ENCODE measurements around the gene ALDH1L1. TPM values are rescaled to one million over a fixed set of nuclear protein-coding genes. Genes with fewer than 3 reads are reported as not detected.

The ALDH1L1 gene
- total RNA-seq, 1 donor from 2014 or later = 9.0 TPM

GRCh38 chr3:126119976-126120375 lies 60.4 kb downstream of the ALDH1L1 start:
- DNase-seq (ENCODE audit: low spot score) = no peak

- DNase-seq (ENCODE audit: low spot score) = no peak
These were observed 61.2 kb downstream of the ALDH1L1 start for GRCh38 chr3:126119008-126119675.

- DNase-seq (ENCODE audit: low spot score) = no peak
These were observed 61.8 kb downstream of the ALDH1L1 start for GRCh38 chr3:126118591-126118990.

DNA sequence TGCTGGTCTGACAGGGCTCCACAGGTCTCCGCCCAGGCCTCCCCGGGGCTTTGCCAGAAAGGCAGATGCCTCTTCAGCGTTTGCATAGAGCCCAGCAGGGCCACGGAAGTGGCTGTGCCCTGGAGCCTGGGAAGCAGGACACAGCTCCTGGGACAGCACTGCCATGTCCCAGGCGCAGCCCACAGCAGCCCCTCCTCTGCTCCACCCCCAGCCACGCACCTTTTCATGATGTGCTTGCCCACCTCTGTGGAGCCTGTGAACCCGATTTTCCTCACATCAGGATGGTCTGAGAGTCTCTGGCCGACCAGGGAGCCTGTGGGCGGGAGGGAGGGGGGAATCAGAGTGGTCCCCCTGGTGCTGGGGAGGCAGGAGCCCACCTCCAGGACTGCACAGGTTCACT lies 62.6 kb downstream of the ALDH1L1 start:
- DNase-seq (ENCODE audit: low spot score) = no peak

DNA sequence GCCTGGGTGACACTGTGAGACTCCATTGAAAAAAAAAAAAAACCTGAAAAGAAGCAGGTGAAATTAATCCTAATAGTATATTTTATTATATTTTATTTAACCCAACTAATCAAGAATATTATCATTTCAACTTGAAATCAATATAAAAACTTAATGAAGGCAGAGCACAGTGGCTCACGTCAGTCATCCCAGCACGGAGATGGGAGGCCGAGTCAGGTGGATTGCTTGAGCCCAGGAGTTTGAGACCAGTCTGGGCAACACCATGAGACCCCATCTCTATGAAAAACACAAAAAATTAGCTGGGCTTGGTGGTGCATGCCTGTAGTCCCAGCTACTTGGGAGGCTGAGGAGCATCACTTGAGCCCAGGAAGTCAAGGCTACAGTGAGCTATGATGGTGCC lies 63.2 kb downstream of the ALDH1L1 start:
- DNase-seq (ENCODE audit: low spot score) = no peak

DNA sequence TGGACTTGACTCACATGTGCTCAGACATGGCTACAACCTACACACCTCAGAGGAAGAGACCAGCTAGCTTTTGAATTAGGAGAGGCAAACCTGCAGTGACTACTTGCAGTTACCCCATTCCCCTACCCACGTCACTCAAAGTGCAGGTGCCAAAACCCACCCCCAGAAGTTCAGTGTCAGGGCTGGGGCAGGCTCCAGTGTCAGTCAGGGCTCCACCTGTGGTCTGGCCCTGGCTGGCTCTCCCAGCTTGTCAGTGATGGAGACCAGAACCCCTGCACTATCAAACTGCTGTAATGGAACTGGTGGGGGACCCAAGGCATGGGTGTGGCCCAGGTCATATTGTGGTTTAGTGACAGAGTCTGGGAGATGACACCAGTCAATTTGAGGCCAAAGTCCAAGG lies 63.9 kb downstream of the ALDH1L1 start:
- DNase-seq (ENCODE audit: low spot score) = no peak

DNA sequence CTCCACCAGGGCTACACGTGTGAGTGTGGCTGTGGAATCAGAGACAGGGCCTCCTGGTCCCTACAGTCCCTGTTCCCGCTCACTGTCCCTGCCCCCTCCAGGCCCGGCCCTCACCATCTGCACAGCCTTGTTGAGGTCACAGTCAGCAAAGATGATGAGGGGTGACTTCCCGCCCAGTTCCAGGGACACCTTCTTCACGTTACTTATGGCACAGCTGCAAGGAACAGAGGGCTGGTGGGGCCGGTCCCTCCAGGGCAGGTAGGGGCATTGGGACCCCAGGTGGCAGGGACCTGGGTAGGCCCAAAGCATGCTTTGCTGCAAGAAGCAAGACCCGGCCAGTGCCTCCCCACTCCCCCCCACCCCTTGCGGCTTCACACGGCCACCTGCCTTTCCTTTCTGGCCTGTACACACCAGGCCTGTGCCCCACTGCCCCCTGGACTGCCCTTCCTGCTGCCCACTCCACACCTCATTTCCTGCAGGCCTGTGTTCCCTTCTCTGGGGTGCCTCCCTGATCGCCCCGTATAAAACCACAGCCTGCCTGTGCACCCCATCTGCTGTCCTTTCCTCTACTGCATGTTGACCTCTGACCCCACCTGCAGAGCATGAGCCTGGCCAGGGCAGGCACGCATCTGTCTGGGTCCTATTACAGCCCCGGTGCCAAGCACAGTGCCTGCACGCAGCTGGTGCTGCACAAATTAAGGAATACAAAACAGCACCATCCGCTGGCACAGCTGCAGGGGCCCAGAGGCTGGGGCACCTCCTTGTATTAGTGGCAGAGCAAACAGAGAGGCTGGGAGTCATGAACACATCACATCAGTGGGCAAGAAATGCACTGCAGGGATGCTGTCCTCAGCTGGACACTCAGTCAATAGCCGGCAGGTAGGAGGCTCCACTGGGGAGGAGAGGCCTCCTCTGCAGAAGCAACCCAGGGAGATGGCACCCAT lies 65.7 kb downstream of the ALDH1L1 start:
- no peak for DNase-seq (ENCODE audit: low spot score)

GRCh38 chr3:126113733-126114442 lies 66.5 kb downstream of the ALDH1L1 start:
- no peak for DNase-seq (ENCODE audit: low spot score)

DNA sequence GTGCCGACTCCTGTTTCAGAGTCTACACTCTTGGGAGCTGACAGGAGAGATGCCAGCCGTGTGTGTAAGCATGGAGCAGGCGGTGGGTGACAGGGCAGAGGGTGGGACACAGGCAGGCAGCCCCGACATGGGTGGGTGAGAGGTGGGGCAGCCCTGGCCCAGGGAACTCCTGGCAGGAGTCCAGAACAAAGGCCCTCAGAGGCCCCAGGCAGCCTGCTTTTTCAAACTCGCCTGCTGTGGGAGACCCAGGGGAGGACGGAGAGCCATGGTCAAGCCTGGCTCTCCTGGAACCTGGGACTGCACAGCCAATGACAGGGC lies 67.2 kb downstream of the ALDH1L1 start:
- no peak for DNase-seq (ENCODE audit: low spot score)

GRCh38 chr3:126112531-126113237 lies 67.7 kb downstream of the ALDH1L1 start:
- DNase-seq (ENCODE audit: low spot score) = no peak

DNA sequence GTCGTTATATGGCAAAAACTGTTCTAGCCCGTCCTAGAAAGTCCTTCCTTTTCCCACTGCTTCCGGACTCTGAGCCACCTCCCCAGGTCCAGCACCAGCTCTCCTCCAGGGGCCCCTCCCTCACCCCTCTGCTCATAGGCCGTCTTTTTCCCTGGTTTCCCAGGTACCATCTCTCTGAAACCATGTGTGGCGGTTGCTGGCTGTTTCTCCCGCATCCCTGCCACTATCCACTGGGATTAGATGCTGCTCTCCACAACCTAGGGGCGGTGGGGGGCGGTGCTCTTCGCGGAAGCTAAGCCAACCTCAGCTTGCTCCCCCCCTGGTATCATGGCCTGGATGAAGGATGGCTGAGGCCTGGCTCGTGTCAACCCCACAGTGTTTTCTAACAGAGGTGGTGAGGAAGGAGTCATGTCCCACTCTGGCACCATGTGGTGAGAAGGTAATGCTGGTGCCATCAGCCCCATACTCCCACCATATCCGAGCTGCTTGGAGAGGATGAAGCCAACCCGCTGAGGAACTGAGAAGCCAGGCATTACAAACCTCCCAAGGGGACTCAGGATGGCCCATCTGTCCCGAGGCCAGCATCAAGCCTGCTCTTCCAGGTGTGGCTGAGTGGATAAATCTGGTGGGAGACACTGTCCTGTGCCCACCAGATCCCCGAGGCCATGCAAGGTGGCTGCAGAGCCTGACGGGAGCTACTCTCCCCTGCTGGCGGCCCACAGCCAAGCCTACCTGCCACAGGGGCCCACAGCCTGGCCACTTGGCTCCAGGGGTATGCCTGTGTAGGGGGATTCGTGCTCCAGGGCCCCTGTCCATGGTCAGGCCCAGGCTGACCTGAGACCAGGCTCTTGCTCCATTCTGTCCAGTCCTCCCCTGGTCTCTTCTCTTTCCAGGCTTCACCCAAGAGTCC lies 68.6 kb downstream of the ALDH1L1 start:
- DNase-seq (ENCODE audit: low spot score) = no peak

- no peak for DNase-seq (ENCODE audit: low spot score)
These were observed 69.2 kb downstream of the ALDH1L1 start for GRCh38 chr3:126111126-126111551.

DNA sequence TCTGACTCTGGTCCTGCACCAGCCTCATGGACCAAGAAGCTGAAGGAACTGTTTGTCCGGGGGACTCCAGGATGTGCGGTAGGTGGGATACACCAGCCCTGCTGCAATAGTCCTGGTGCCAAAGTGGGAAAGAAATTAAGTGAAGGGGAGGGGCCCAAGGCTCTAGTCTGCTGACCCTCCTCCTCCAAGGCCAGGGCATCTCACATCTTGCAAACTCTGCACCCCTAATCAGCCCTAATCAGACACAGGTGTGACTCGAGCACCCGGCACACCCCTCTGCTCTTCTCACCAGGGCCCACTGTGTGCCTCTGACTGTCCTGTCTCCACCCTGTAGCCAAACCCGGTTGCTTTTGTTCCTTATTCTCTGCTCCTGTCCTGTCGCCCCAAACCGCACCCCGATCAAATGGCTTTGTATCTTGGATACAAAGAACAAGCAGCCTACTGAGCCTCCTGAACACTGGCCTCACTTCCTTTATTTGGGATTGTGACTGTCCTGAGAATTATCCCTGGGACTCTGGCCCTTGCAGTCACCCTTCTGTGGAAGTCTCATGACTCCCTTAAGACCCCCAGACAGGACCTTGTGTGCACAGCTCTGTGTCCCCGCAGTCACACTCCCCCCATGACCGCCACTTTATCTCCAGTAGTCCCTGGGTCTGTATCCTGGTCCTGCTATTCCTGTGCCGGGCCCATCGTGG lies 69.8 kb downstream of the ALDH1L1 start:
- DNase-seq (ENCODE audit: low spot score) = no peak

DNA sequence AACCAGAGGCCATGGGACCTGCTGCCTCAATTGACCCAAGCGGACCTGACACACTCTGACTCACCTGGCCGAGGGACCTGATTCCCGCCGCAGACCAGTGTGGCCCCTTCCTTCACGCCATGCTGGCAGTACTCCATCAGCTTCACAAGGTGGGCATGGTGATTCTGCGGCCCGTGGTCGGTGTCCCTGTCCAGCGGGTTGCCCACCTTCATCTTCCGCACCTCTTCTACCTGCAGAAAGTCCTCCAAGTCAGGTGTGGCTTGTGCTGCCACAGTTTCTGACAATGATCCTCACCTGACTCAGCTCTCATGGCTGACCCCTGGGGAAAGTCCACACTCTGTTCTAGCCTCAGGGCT lies 70.5 kb downstream of the ALDH1L1 start:
- no peak for DNase-seq (ENCODE audit: low spot score)

- DNase-seq (ENCODE audit: low spot score) = no peak
These were observed 71.1 kb downstream of the ALDH1L1 start for GRCh38 chr3:126109146-126109879.

DNA sequence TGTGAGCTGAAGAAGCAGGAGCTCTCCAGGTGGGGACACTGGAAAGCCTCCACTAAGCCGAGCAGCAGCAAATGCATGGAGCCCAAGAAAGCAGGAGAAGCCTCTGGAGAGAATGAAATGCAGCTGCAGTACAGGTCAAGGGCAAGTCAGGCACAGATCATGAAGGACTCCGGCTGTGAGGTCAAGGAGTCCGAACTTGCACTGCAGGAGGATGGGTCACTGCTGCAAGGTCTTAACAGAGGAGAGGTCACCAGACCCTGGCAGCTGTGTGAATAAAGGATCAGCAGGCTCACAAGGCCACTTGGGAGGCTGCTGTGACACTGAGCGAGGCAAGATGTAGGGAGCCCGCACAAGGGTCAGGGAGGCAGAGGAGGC lies 71.7 kb downstream of the ALDH1L1 start:
- DNase-seq (ENCODE audit: low spot score) = no peak

DNA sequence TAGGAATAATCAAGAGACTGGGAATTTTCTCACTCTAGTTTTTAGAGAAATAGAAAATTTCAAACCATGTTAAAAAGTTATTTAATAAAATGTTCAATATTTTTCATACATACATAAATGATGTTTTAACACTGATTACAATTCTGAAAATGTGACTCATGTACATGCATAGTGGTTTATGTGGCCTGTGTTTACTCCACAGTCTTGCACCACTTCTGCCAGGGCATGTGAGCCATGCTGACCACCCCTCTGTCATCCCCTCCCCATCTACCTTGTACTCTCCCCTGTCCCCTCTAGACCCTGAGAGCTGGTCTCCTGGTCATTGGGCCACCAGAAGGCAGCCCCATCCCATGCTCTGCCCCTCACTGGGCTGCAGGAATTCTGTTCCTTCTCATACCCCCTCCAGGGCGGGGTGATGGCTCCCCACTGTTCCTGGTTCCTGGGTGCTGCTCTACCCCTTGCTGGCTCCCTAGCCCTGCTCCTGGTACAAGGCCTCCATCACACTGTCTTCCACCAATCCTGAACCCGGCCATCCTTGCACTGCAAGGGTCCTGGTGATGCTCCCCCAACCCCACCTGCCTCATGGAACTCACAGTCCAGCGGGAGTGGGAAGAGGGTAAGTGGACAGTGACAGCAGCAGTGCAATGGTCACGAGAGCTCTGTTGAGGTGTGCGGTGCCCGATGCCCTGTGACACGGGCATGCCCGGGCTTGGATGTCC lies 72.3 kb downstream of the ALDH1L1 start:
- DNase-seq (ENCODE audit: low spot score) = no peak

DNA sequence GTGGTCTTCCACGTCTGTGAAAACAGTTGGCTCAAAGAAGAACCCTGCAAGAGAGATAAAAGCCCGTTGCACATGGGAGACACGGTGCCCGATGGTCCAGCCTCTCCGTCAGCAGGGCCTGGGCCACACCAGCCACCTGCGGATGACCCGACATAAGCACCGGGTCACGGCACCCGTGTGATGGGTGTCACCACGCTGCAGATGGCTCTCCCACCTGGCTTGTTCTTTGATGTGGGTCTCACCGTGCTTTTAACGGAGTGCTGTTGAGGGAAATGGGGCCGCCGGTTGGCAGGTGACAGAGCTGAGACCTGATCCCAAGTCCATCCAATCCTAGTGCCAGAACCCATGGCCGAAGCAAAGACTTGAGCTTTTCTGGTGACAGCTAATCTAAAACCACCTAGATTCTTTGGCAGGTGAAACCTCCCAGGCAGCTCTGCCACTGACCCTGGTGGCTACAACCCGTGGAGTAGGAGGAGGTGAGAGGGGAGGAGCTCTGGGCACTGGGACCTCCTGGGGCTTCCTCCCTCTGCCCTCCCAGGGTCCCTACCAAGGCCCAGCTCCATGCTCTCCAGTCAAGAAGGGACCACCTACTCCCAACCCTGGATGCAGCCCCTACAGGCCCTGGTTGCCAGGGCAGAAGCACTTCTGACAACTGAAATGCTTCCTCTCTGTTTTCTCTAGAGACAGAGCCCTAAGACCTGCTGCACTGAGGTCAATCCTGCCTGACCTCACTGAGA lies 73.0 kb downstream of the ALDH1L1 start:
- no peak for DNase-seq (ENCODE audit: low spot score)
